ENCODE measurements around the gene ENDOD1. TPM values are rescaled to one million over a fixed set of nuclear protein-coding genes. Genes with fewer than 3 reads are reported as not detected.

ENDOD1 gene
- total and polyA plus RNA-seq, 2 experiments from 2014 or later: 0.76 to 4.0 TPM

DNA sequence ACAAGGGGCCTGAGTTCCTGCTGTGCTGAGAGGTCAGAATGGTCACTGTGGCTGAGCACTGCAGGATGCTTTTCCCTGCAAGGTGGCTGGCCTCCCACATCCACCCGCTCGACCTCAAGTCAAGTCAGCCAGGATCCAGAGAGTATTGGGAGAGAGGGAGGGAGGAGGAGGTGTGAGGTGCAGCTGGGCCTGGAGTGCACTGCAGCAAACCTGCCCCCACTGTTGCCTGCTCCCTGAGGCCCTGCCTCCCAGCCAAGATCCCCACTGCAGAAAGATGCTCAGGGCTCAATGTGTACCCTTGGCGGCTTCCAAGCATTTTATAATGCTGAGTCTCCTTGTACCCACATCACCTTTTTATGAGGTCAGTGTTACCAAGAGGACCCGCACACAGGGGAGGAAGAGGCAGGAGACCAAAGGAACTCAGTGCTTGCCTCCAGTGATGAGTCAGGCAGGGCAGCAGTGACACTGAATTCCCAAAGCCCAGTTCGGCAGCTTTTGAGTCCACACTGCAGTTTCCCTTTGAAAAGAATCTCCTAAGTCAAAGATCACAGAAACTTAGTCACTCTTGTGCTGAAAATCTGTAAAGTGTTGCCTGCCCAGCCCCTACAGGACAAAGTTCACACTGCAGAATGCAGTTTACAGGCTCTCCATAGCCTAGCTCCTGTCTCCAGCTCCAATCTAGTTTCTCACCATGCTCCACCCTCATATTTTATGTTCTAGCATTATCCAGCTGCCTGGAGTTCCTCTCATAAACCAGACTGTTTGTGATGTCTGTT lies 3.1 kb downstream of the ENDOD1 start:
- ATAC-seq (peak; percentile 8; the same call in 2 of the 3 replicates), DNase-seq (ENCODE audit: low spot score) (peak; percentile 57)
- TF ChIP-seq CTCF (conservative IDR thresholded peaks at IDR 0.05; ENCODE audit: low read depth in 2 of 2): peak; percentile 40 to 54
- no peak for TF ChIP-seq POLR2AphosphoS5 (IDR thresholded peaks at IDR 0.05; ENCODE audit: low read depth)
- TF ChIP-seq ZNF462 (CRISPR knock-in tag; IDR thresholded peaks at IDR 0.05): no peak
- TF ChIP-seq EZH2 (IDR thresholded peaks at IDR 0.05; ENCODE audit: low read depth, unreplicated experiment): no peak
- TF ChIP-seq STAT1 (IDR thresholded peaks at IDR 0.05; ENCODE audit: unreplicated experiment): no peak
- no peak for TF ChIP-seq EZH2phosphoT487 (IDR thresholded peaks at IDR 0.05; ENCODE audit: unreplicated experiment)
- H3K27ac Mint-ChIP-seq: no peak overlapping the region
- Histone ChIP-seq H3K9me2 (ENCODE audit: insufficient read depth) (no peaks in the 10 kb centered on the region), H3K79me2 (replicated peaks; ENCODE audit: insufficient read depth) (no peaks in the 10 kb centered on the region), H3K27me3 (ENCODE audit: insufficient read depth) (peaks cover 36% of the 10 kb centered on the region), H3K27ac (ENCODE audit: low read depth) (no peak overlapping the region), H3F3A (replicated peaks; ENCODE audit: low read depth) (peaks cover 4% of the 10 kb centered on the region; the same call in 1 of the 2 replicates), H3K4me1 (ENCODE audit: insufficient read depth) (peaks cover 20% of the 10 kb centered on the region), H3K4me3 (no peak overlapping the region), H4K20me1 (replicated peaks; ENCODE audit: insufficient read depth) (no peaks in the 10 kb centered on the region; the same call in 1 of the 2 replicates), H3K4me2 (no peak overlapping the region), H3K36me3 (ENCODE audit: insufficient read depth) (no peaks in the 10 kb centered on the region), H2AFZ (no peak overlapping the region)
- H3K36me3 Mint-ChIP-seq (ENCODE audit: low read depth): no peaks in the 10 kb centered on the region; the same call in 2 of the 3 replicates
- H3K27me3 Mint-ChIP-seq (ENCODE audit: insufficient read depth, low read depth, poor library complexity): peaks cover 20% of the 10 kb centered on the region
- no peaks in the 10 kb centered on the region for H3K9me3 Mint-ChIP-seq
- H3K4me1 Mint-ChIP-seq: peaks cover 39% of the 10 kb centered on the region
- H3K4me3 Mint-ChIP-seq: peak overlapping the region; percentile 13; the same call in 1 of the 3 replicates
